Measurements from ENCODE around the gene MSRB3. TPM values are rescaled to one million over a fixed set of nuclear protein-coding genes. Genes with fewer than 3 reads are reported as not detected.
A peak's percentile ranks its signal among the peaks of the same experiment; 100 is the strongest.

The MSRB3 gene
- total and polyA plus RNA-seq, 2 of the 8 experiments (the other 6 are each of a cell fraction or from before 2014, with no cell fraction given), result 0.32 to 1.2 TPM

GRCh38 chr12:65306366-65307168 lies 28.1 kb downstream of the MSRB3 start:
- no peaks in the 10 kb centered on the region for H3K79me1 ChIP-seq (ENCODE audit: low read depth, low read length)
- no peak overlapping the region for H2BK20ac ChIP-seq (ENCODE audit: low read length)
- H3K23ac ChIP-seq (ENCODE audit: insufficient read length), result no peak overlapping the region
- H3K4ac ChIP-seq (replicated peaks; ENCODE audit: insufficient read length, low read depth, low read length), result no peak overlapping the region
- FAIRE-seq, result no peak
- ChIA-PET CTCF (ENCODE audit: partially characterized antibody) (interaction anchor here (0.5 to 2.1 kb wide), 28 partner anchors 8 to 806 kb away, joined by 3 to 8 read pairs (median 3); no protein-coding TSS in a partner anchor), POLR2A (ENCODE audit: partially characterized antibody) (no interaction called here)
- no peak overlapping the region for H3K9ac ChIP-seq (replicated peaks in 1 of 4; ENCODE audit: extremely low read depth in 1 of 4, low read depth in 3 of 4, low read length in 3 of 4)
- no peak overlapping the region for H4K5ac ChIP-seq (ENCODE audit: insufficient read length, low read depth, low read length)
- H3K4me1 ChIP-seq (replicated peaks in 1 of 4; ENCODE audit: control insufficient read depth in 3 of 4, insufficient read depth in 4 of 4, low read length in 3 of 4), result no peaks in the 10 kb centered on the region
- WGBS, 2 experiments (ENCODE audit: extremely low coverage in 1 of 2, insufficient coverage in 1 of 2, insufficient read length in 1 of 2, insufficient replicate concordance in 2 of 2, low coverage in 1 of 2, low lambda C conversion rate in 2 of 2, missing lambda C conversion rate in 1 of 2), result 57% methylated on average over 6 of the region's 6 CpGs; no CpG with 5 or more reads in 1 of the 2 experiments
- H3K27me3 ChIP-seq (replicated peaks in 1 of 4; ENCODE audit: control insufficient read depth in 3 of 4, extremely low read depth in 1 of 4, insufficient read depth in 3 of 4, low read length in 3 of 4), result no peaks in the 10 kb centered on the region
- no peak overlapping the region for H2BK15ac ChIP-seq (ENCODE audit: low read length)
- H2BK5ac ChIP-seq (ENCODE audit: low read depth, low read length), result no peak overlapping the region
- no peak overlapping the region for H2AFZ ChIP-seq (ENCODE audit: low read length)
- no peaks in the 10 kb centered on the region for H3K79me2 ChIP-seq (ENCODE audit: control insufficient read depth in 1 of 2, insufficient read depth in 2 of 2, low read length in 2 of 2)
- no peaks in the 10 kb centered on the region for H3K36me3 ChIP-seq (ENCODE audit: control insufficient read depth in 2 of 4, insufficient read depth in 4 of 4, low read length in 3 of 4)
- no peak overlapping the region for H3K27ac ChIP-seq (ENCODE audit: low read depth, low read length)
- no peak overlapping the region for H2BK120ac ChIP-seq (replicated peaks; ENCODE audit: low read depth, low read length)
- peak in 2 of 3 experiments; percentile 66 to 68; a peak in 3 of 4 replicates for TF ChIP-seq CTCF (IDR thresholded peaks at IDR 0.05; ENCODE audit: control extremely low read depth in 1 of 3, insufficient read depth in 1 of 3, low read depth in 1 of 3, low read length in 3 of 3)
- TF ChIP-seq CTBP2 (IDR thresholded peaks at IDR 0.05; ENCODE audit: borderline replicate concordance, insufficient read depth, insufficient read length, low read length), result no peak
- TF ChIP-seq RAD21 (IDR thresholded peaks at IDR 0.05 in 1 of 2, conservative IDR thresholded peaks at IDR 0.05 in 1 of 2; ENCODE audit: low read depth in 2 of 2, low read length in 2 of 2), result peak; percentile 87 to 90
- H3K14ac ChIP-seq (ENCODE audit: insufficient read length), result no peak overlapping the region
- no peak for DNase-seq (ENCODE audit: low read depth in 1 of 2, low spot score in 2 of 2)
- no peaks in the 10 kb centered on the region for H3K23me2 ChIP-seq (ENCODE audit: low read depth, low read length)
- H3K18ac ChIP-seq (ENCODE audit: extremely low read depth, low read length), result no peak overlapping the region
- H4K20me1 ChIP-seq (replicated peaks in 1 of 2; ENCODE audit: control insufficient read depth in 1 of 2, insufficient read depth in 2 of 2, low read length in 2 of 2), result no peaks in the 10 kb centered on the region
- H3K4me3 ChIP-seq (ENCODE audit: extremely low read depth in 1 of 4, insufficient read depth in 2 of 4, low read depth in 3 of 4, low read length in 4 of 4), result no peak overlapping the region
- H3K56ac ChIP-seq (replicated peaks; ENCODE audit: insufficient read length, low read depth, low read length), result no peak overlapping the region
- no peak overlapping the region for H2AK5ac ChIP-seq (ENCODE audit: low read depth, low read length)
- H3K4me2 ChIP-seq (ENCODE audit: insufficient read depth in 1 of 2, low read depth in 2 of 2, low read length in 2 of 2), result no peak overlapping the region
- H4K91ac ChIP-seq (replicated peaks; ENCODE audit: insufficient read length, low read length), result no peak overlapping the region
- H4K8ac ChIP-seq (ENCODE audit: extremely low read depth, insufficient read depth, low read length), result no peak overlapping the region
- no peak overlapping the region for H2BK12ac ChIP-seq (ENCODE audit: low read depth, low read length)
- no peaks in the 10 kb centered on the region for H3K9me3 ChIP-seq (ENCODE audit: insufficient read depth in 2 of 2, low read depth in 1 of 2, low read length in 1 of 2)
